Neuronal stem cell (in vitro differentiated cells): ENCODE data around the gene PTPN23.
"Not testable (repeated sequence)": the region's sequence is repeated elsewhere in the genome, so short reads cannot be mapped to it uniquely, and the experiment has no call there.

Source experiments
- DNase-seq: peaks from one replicate; pipeline ENCODE4 v3.0.0-alpha.2; 2013; ENCODE audit warnings: low spot score
- H2AFZ ChIP-seq: one replicate; pipeline ENCODE4 v1.6.1; 2013; ENCODE audit warnings: mild to moderate bottlenecking, low read length, inconsistent platforms
- H2AK5ac ChIP-seq: 2 replicates; pipeline ENCODE4 v1.6.1; 2013; ENCODE audit warnings: low read depth, mild to moderate bottlenecking, inconsistent platforms, low read length, moderate library complexity, mixed read lengths
- H2BK120ac ChIP-seq: 2 replicates; pipeline ENCODE4 v1.6.1; 2013; ENCODE audit warnings: low read depth, mild to moderate bottlenecking, inconsistent platforms, low read length, moderate library complexity, mixed read lengths
- H2BK12ac ChIP-seq: one replicate; pipeline ENCODE4 v1.6.1; 2013; ENCODE audit warnings: low read length, inconsistent platforms
- H2BK15ac ChIP-seq: 2 replicates; pipeline ENCODE4 v1.6.1; 2013; ENCODE audit warnings: mild to moderate bottlenecking, low read length, inconsistent platforms, mixed read lengths
- H2BK5ac ChIP-seq: one replicate; pipeline ENCODE4 v1.6.1; 2013; ENCODE audit warnings: inconsistent platforms, mild to moderate bottlenecking, low read length, moderate library complexity
- H3K14ac ChIP-seq: one replicate; pipeline ENCODE4 v1.6.1; 2013; ENCODE audit warnings: low read length, inconsistent platforms
- H3K18ac ChIP-seq: 2 replicates; pipeline ENCODE4 v1.6.1; 2013; ENCODE audit warnings: low read length, inconsistent platforms
- H3K23ac ChIP-seq: 2 replicates; pipeline ENCODE4 v1.6.1; 2013; ENCODE audit warnings: low read depth, mild to moderate bottlenecking, mixed read lengths, low read length, inconsistent platforms; ENCODE audit not compliant: poor library complexity
- H3K27ac ChIP-seq: replicated peaks from 3 replicates; pipeline ENCODE4 v1.5.1; 2013; ENCODE audit warnings: low read length, inconsistent platforms
- H3K27me3 ChIP-seq, 3 experiments: 2 replicates each; pipeline ENCODE4 v1.6.1; 2013; ENCODE audit warnings: low read length in 3 of 3, mild to moderate bottlenecking in 2 of 3, inconsistent platforms in 1 of 3, low read depth in 1 of 3, mixed read lengths in 1 of 3, moderate library complexity in 1 of 3; ENCODE audit not compliant: control insufficient read depth in 3 of 3, insufficient read depth in 3 of 3
- H3K36me3 ChIP-seq, 2 donors: replicated peaks in 1 of 2; 2 replicates each; pipeline ENCODE4 v1.6.1; 2013; ENCODE audit warnings: low read length in 2 of 2; ENCODE audit not compliant: control insufficient read depth in 2 of 2, insufficient read depth in 2 of 2
- H3K4ac ChIP-seq: 2 replicates; pipeline ENCODE4 v1.6.1; 2013; ENCODE audit warnings: inconsistent platforms, mild to moderate bottlenecking, low read length, moderate library complexity
- H3K4me1 ChIP-seq, 2 donors: 1 replicate in 1 of 2; 2 replicates in 1 of 2; pipeline ENCODE4 v1.6.1; 2013; ENCODE audit warnings: low read length in 2 of 2, low read depth in 1 of 2; ENCODE audit not compliant: control insufficient read depth in 2 of 2, insufficient read depth in 1 of 2
- H3K4me2 ChIP-seq: one replicate; pipeline ENCODE4 v1.6.1; 2013; ENCODE audit warnings: mild to moderate bottlenecking, low read length, inconsistent platforms; ENCODE audit not compliant: insufficient read depth, poor library complexity, severe bottlenecking
- H3K4me3 ChIP-seq, 2 donors: 2 replicates each; pipeline ENCODE4 v1.5.1; 2013; ENCODE audit warnings: low read length in 2 of 2, mild to moderate bottlenecking in 2 of 2, inconsistent platforms in 1 of 2, moderate library complexity in 1 of 2
- H3K79me1 ChIP-seq: one replicate; pipeline ENCODE4 v1.6.1; 2013; ENCODE audit warnings: low read depth, mild to moderate bottlenecking, inconsistent platforms, low read length, moderate library complexity
- H3K9ac ChIP-seq: one replicate; pipeline ENCODE4 v1.6.1; 2013; ENCODE audit warnings: mild to moderate bottlenecking, low read depth, low read length, inconsistent platforms; ENCODE audit not compliant: poor library complexity
- H3K9me3 ChIP-seq, 2 donors: replicated peaks in 1 of 2; 2 replicates each; pipeline versions ENCODE3 to v1.6.1; 2013; ENCODE audit warnings: low read length in 2 of 2, mild to moderate bottlenecking in 2 of 2, inconsistent platforms in 1 of 2, low read depth in 1 of 2, mixed read lengths in 1 of 2, moderate library complexity in 1 of 2; ENCODE audit not compliant: control insufficient read depth in 2 of 2, insufficient read depth in 1 of 2
- H4K8ac ChIP-seq: one replicate; pipeline ENCODE4 v1.6.1; 2013; ENCODE audit warnings: low read depth, mild to moderate bottlenecking, inconsistent platforms, low read length, moderate library complexity
- H4K91ac ChIP-seq: one replicate; pipeline ENCODE4 v1.6.1; 2013; ENCODE audit warnings: low read length, low read depth, mild to moderate bottlenecking, inconsistent platforms; ENCODE audit not compliant: poor library complexity
- WGBS, 2 donors: extraction: QIAGEN DNeasy Blood & Tissue Kit; methylation state at CpG; one replicate each; pipeline ENCODE4 v1.1.7; 2013; ENCODE audit warnings: missing lambda C conversion rate in 2 of 2, mixed read lengths in 1 of 2; ENCODE audit not compliant: insufficient read length in 2 of 2, insufficient replicate concordance in 1 of 2; ENCODE audit errors: extremely low coverage in 2 of 2; 5-methylcytosine and 5-hydroxymethylcytosine counted together

The PTPN23 gene

GRCh38 chr3:47356201-47356600 is 24.6 kb upstream of the PTPN23 start:
- no peaks in the 10 kb centered on the region for H3K79me1 ChIP-seq
- H2BK5ac ChIP-seq: no peak overlapping the region
- no peak overlapping the region for H2BK120ac ChIP-seq
- H3K4me1 ChIP-seq: no peaks in the 10 kb centered on the region
- no peak overlapping the region for H3K14ac ChIP-seq
- H3K9ac ChIP-seq: no peak overlapping the region
- H3K23ac ChIP-seq: no peak overlapping the region
- no peaks in the 10 kb centered on the region for H3K27me3 ChIP-seq
- H3K4me2 ChIP-seq: no peak overlapping the region
- H2BK15ac ChIP-seq: no peak overlapping the region
- no peak overlapping the region for H2BK12ac ChIP-seq
- peak overlapping the region; percentile 46 for H2AK5ac ChIP-seq
- H3K4ac ChIP-seq: no peak overlapping the region
- H3K18ac ChIP-seq: peak overlapping the region; percentile 38
- no peaks in the 10 kb centered on the region for H3K36me3 ChIP-seq
- H3K9me3 ChIP-seq: peaks cover 0 to 5% of the 10 kb centered on the region in 2 donors
- H3K4me3 ChIP-seq: no peak overlapping the region
- no peak overlapping the region for H4K8ac ChIP-seq
- DNase-seq: no peak
- H4K91ac ChIP-seq: no peak overlapping the region
- whole genome bisulfite sequencing, 2 donors: no CpG with 5 or more reads among the region's 31 CpGs
- no peak overlapping the region for H2AFZ ChIP-seq
- no peak overlapping the region for H3K27ac ChIP-seq

DNA sequence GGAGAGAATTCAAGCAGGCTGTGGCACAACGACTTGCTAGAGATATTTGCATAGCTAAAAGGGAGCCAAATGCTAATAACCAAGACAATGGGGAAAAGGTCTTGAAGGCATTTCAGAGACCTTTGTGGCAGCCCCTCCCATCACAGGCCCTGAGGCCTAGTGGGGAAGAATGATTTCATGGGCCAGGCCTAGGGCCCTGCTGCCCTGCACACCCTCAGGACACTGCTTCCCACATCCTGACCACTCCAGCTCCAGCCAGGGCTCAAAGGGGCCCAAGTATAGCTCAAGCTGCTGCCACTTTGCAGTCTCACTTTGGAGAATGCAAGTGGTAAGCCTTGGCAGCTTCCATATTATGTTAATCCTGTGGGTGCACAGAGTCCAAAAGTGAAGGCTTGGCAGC is 21.5 kb upstream of the PTPN23 start:
- Histone ChIP-seq H3K27ac (no peak overlapping the region), H4K91ac (no peak overlapping the region), H3K4ac (no peak overlapping the region), H2BK120ac (no peak overlapping the region), H2BK5ac (no peak overlapping the region), H3K79me1 (no peaks in the 10 kb centered on the region), H3K18ac (no peak overlapping the region), H3K4me3 (no peak overlapping the region), H2BK12ac (no peak overlapping the region), H3K4me2 (no peak overlapping the region), H2AK5ac (no peak overlapping the region), H3K9me3 (peaks cover 0 to 5% of the 10 kb centered on the region in 2 donors), H3K14ac (no peak overlapping the region), H3K36me3 (no peaks in the 10 kb centered on the region), H2AFZ (no peak overlapping the region), H4K8ac (no peak overlapping the region), H3K9ac (no peak overlapping the region), H3K23ac (no peak overlapping the region), H3K4me1 (no peaks in the 10 kb centered on the region), H2BK15ac (no peak overlapping the region), H3K27me3 (no peaks in the 10 kb centered on the region)
- no CpG with 5 or more reads among the region's 1 CpG for WGBS, 2 donors
- no peak for DNase-seq

GRCh38 chr3:47360110-47360517 is 20.7 kb upstream of the PTPN23 start:
- H4K8ac ChIP-seq, H3K4me1 ChIP-seq, H2BK120ac ChIP-seq, H2AFZ ChIP-seq, H2BK12ac ChIP-seq, H2AK5ac ChIP-seq, H3K18ac ChIP-seq, H3K4ac ChIP-seq, H3K14ac ChIP-seq, H3K4me2 ChIP-seq, H2BK5ac ChIP-seq, H2BK15ac ChIP-seq, H3K23ac ChIP-seq, H3K4me3 ChIP-seq, H3K36me3 ChIP-seq, H3K27me3 ChIP-seq, H3K79me1 ChIP-seq, H3K9ac ChIP-seq, DNase-seq, H3K9me3 ChIP-seq, H3K27ac ChIP-seq, H4K91ac ChIP-seq: not testable (repeated sequence)
- no CpG with 5 or more reads among the region's 4 CpGs for WGBS, 2 donors

DNA sequence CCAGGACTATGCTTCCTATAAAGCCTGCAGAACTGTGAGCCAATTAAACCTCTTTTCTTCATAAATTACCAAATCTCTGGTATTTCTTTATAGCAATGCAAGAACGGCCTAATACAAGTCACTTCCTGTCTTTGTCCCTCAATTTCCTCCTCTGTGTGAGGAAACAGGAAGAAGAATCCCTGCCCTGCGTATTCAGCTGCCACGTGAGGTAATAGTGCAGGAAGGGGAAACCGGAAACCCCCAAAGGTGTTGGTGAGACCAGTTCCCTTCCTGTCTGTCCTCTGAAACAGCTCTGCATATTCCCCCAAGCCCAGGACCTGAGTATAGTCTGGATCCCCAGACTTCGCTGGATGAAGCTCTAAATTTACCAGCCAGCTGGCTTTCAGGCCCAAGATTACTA is 18.1 kb upstream of the PTPN23 start:
- H4K91ac ChIP-seq: no peak overlapping the region
- no peak overlapping the region for H2BK12ac ChIP-seq
- DNase-seq: no peak
- H3K18ac ChIP-seq: no peak overlapping the region
- H3K4me1 ChIP-seq: no peaks in the 10 kb centered on the region
- H3K27me3 ChIP-seq: no peaks in the 10 kb centered on the region
- no peaks in the 10 kb centered on the region for H3K36me3 ChIP-seq
- no peak overlapping the region for H2AK5ac ChIP-seq
- no peak overlapping the region for H3K4me3 ChIP-seq
- peaks cover 0 to 5% of the 10 kb centered on the region in 2 donors for H3K9me3 ChIP-seq
- H2BK120ac ChIP-seq: no peak overlapping the region
- H3K4me2 ChIP-seq: no peak overlapping the region
- H3K79me1 ChIP-seq: no peaks in the 10 kb centered on the region
- peak overlapping the region; percentile 71 for H2AFZ ChIP-seq
- WGBS, 2 donors: no CpG with 5 or more reads among the region's 5 CpGs
- no peak overlapping the region for H3K27ac ChIP-seq
- no peak overlapping the region for H3K23ac ChIP-seq
- H2BK5ac ChIP-seq: no peak overlapping the region
- H4K8ac ChIP-seq: no peak overlapping the region
- H2BK15ac ChIP-seq: no peak overlapping the region
- H3K14ac ChIP-seq: no peak overlapping the region
- no peak overlapping the region for H3K9ac ChIP-seq
- H3K4ac ChIP-seq: no peak overlapping the region
